ENCODE measurements around the gene ZCCHC14. TPM values are rescaled to one million over a fixed set of nuclear protein-coding genes. Genes with fewer than 3 reads are reported as not detected.

Gene ZCCHC14
- total RNA-seq, 1 donor from 2014 or later = 19.0 TPM

DNA sequence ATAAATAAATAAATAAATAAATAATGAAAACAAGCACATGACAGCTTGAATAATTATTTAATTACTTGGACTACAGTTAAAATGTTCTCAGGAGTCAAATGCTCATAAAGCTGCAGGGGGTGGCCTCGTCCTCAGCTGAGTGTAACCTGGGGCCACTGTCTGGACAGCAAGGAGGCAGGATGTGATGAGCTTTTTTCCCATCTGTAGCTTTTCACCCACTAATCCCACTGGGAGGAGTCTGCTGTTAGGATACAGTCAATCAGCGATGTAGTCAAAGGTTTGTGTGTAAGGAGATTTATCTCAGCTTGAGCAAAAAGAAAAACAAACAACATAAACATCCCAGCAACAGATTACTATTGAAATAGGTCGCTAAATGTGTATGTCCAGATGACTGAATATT is 22.5 kb downstream of the ZCCHC14 start:
- no peak overlapping the region for H3K9ac ChIP-seq (ENCODE audit: low read length)
- peaks cover 9% of the 10 kb centered on the region for H3K4me1 ChIP-seq (ENCODE audit: insufficient read depth, low read length)
- H2AFZ ChIP-seq (ENCODE audit: low read depth, low read length) = no peak overlapping the region
- H3K4me1 Mint-ChIP-seq (ENCODE audit: low read depth, unreplicated experiment) = peaks cover 7% of the 10 kb centered on the region
- H3K36me3 ChIP-seq (ENCODE audit: insufficient read depth, low read length) = no peaks in the 10 kb centered on the region
- H3K27ac ChIP-seq (ENCODE audit: low read depth, low read length) = no peak overlapping the region
- H3K27ac Mint-ChIP-seq (ENCODE audit: unreplicated experiment) = no peak overlapping the region
- H3K9me3 Mint-ChIP-seq (ENCODE audit: unreplicated experiment) = no peaks in the 10 kb centered on the region
- H3K4me3 Mint-ChIP-seq (ENCODE audit: unreplicated experiment) = no peak overlapping the region
- no peaks in the 10 kb centered on the region for H3K27me3 Mint-ChIP-seq (ENCODE audit: low read depth, unreplicated experiment)
- H3K36me3 Mint-ChIP-seq (ENCODE audit: low read depth, unreplicated experiment) = peaks cover 4% of the 10 kb centered on the region
- peaks cover 84% of the 10 kb centered on the region for H4K20me1 ChIP-seq (ENCODE audit: insufficient read depth, low read length)
- no peaks in the 10 kb centered on the region for H3K9me3 ChIP-seq (ENCODE audit: insufficient read depth, low read depth, low read length)
- no peaks in the 10 kb centered on the region for H3K27me3 ChIP-seq (ENCODE audit: insufficient read depth, low read length)
- FAIRE-seq (no peak), DNase-seq (ENCODE audit: low read depth) (no peak)
- no peak for TF ChIP-seq EZH2 (IDR thresholded peaks at IDR 0.05; ENCODE audit: insufficient read depth, low read length)
- TF ChIP-seq, protein P1, sequence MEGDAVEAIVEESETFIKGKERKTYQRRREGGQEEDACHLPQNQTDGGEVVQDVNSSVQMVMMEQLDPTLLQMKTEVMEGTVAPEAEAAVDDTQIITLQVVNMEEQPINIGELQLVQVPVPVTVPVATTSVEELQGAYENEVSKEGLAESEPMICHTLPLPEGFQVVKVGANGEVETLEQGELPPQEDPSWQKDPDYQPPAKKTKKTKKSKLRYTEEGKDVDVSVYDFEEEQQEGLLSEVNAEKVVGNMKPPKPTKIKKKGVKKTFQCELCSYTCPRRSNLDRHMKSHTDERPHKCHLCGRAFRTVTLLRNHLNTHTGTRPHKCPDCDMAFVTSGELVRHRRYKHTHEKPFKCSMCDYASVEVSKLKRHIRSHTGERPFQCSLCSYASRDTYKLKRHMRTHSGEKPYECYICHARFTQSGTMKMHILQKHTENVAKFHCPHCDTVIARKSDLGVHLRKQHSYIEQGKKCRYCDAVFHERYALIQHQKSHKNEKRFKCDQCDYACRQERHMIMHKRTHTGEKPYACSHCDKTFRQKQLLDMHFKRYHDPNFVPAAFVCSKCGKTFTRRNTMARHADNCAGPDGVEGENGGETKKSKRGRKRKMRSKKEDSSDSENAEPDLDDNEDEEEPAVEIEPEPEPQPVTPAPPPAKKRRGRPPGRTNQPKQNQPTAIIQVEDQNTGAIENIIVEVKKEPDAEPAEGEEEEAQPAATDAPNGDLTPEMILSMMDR (IDR thresholded peaks at IDR 0.05; ENCODE audit: insufficient read depth, low read depth, low read length) = no peak
- no peak overlapping the region for H3K4me2 ChIP-seq (ENCODE audit: low read length)
- H3K79me2 ChIP-seq (ENCODE audit: insufficient read depth, low read length) = peaks cover 90% of the 10 kb centered on the region
- no peak overlapping the region for H3K4me3 ChIP-seq (ENCODE audit: insufficient read depth, low read depth, low read length)

GRCh38 chr16:87469169-87469568 is 23.7 kb downstream of the ZCCHC14 start:
- Mint-ChIP-seq H3K27me3 (ENCODE audit: low read depth, unreplicated experiment) (no peaks in the 10 kb centered on the region), H3K27ac (ENCODE audit: unreplicated experiment) (no peak overlapping the region), H3K9me3 (ENCODE audit: unreplicated experiment) (no peaks in the 10 kb centered on the region), H3K4me3 (ENCODE audit: unreplicated experiment) (no peak overlapping the region), H3K4me1 (ENCODE audit: low read depth, unreplicated experiment) (peaks cover 17% of the 10 kb centered on the region), H3K36me3 (ENCODE audit: low read depth, unreplicated experiment) (peaks cover 4% of the 10 kb centered on the region)
- H2AFZ ChIP-seq (ENCODE audit: low read depth, low read length) = no peak overlapping the region
- H3K27ac ChIP-seq (ENCODE audit: low read depth, low read length) = no peak overlapping the region
- DNase-seq (ENCODE audit: low read depth) = no peak
- H3K9ac ChIP-seq (ENCODE audit: low read length) = no peak overlapping the region
- no peak for FAIRE-seq
- H4K20me1 ChIP-seq (ENCODE audit: insufficient read depth, low read length) = peaks cover 78% of the 10 kb centered on the region
- peaks cover 21% of the 10 kb centered on the region for H3K4me1 ChIP-seq (ENCODE audit: insufficient read depth, low read length)
- no peaks in the 10 kb centered on the region for H3K36me3 ChIP-seq (ENCODE audit: insufficient read depth, low read length)
- no peaks in the 10 kb centered on the region for H3K9me3 ChIP-seq (ENCODE audit: insufficient read depth, low read depth, low read length)
- no peak overlapping the region for H3K4me2 ChIP-seq (ENCODE audit: low read length)
- no peak overlapping the region for H3K4me3 ChIP-seq (ENCODE audit: insufficient read depth, low read depth, low read length)
- TF ChIP-seq, protein P1 (IDR thresholded peaks at IDR 0.05; ENCODE audit: insufficient read depth, low read depth, low read length) = no peak
- no peak for TF ChIP-seq EZH2 (IDR thresholded peaks at IDR 0.05; ENCODE audit: insufficient read depth, low read length)
- H3K79me2 ChIP-seq (ENCODE audit: insufficient read depth, low read length) = peaks cover 81% of the 10 kb centered on the region
- no peaks in the 10 kb centered on the region for H3K27me3 ChIP-seq (ENCODE audit: insufficient read depth, low read length)

- H3K36me3 ChIP-seq (ENCODE audit: insufficient read depth, low read length) = no peaks in the 10 kb centered on the region
- H3K9ac ChIP-seq (ENCODE audit: low read length) = no peak overlapping the region
- H2AFZ ChIP-seq (ENCODE audit: low read depth, low read length) = no peak overlapping the region
- H3K4me1 ChIP-seq (ENCODE audit: insufficient read depth, low read length) = peaks cover 27% of the 10 kb centered on the region
- no peak overlapping the region for H3K4me3 ChIP-seq (ENCODE audit: insufficient read depth, low read depth, low read length)
- TF ChIP-seq EZH2 (IDR thresholded peaks at IDR 0.05; ENCODE audit: insufficient read depth, low read length) = no peak
- TF ChIP-seq, protein P1 (IDR thresholded peaks at IDR 0.05; ENCODE audit: insufficient read depth, low read depth, low read length) = no peak
- H3K9me3 ChIP-seq (ENCODE audit: insufficient read depth, low read depth, low read length) = no peaks in the 10 kb centered on the region
- H3K4me2 ChIP-seq (ENCODE audit: low read length) = no peak overlapping the region
- H3K4me3 Mint-ChIP-seq (ENCODE audit: unreplicated experiment) = no peak overlapping the region
- no peak for DNase-seq (ENCODE audit: low read depth)
- H3K4me1 Mint-ChIP-seq (ENCODE audit: low read depth, unreplicated experiment) = peaks cover 23% of the 10 kb centered on the region
- no peaks in the 10 kb centered on the region for H3K27me3 Mint-ChIP-seq (ENCODE audit: low read depth, unreplicated experiment)
- FAIRE-seq = no peak
- H3K36me3 Mint-ChIP-seq (ENCODE audit: low read depth, unreplicated experiment) = peaks cover 2% of the 10 kb centered on the region
- H3K79me2 ChIP-seq (ENCODE audit: insufficient read depth, low read length) = peaks cover 81% of the 10 kb centered on the region
- no peak overlapping the region for H3K27ac ChIP-seq (ENCODE audit: low read depth, low read length)
- H3K27me3 ChIP-seq (ENCODE audit: insufficient read depth, low read length) = no peaks in the 10 kb centered on the region
- H4K20me1 ChIP-seq (ENCODE audit: insufficient read depth, low read length) = peaks cover 78% of the 10 kb centered on the region
- H3K27ac Mint-ChIP-seq (ENCODE audit: unreplicated experiment) = no peak overlapping the region
- no peaks in the 10 kb centered on the region for H3K9me3 Mint-ChIP-seq (ENCODE audit: unreplicated experiment)
These were observed 24.3 kb downstream of the ZCCHC14 start for GRCh38 chr16:87468550-87468949.
